HG02678 (cell line): ENCODE measurements around the gene DNAH6.

Experiments used
- ATAC-seq: cut with Tn5 transposase; IDR thresholded peaks from one replicate; pipeline ENCODE4 v1.9.1; 2021; ENCODE audit warnings: mild to moderate bottlenecking, moderate library complexity; ENCODE audit not compliant: unreplicated experiment

Gene DNAH6

GRCh38 chr2:84788498-84788897 lies 272.2 kb downstream of the DNAH6 start:
- no peak for ATAC-seq

DNA sequence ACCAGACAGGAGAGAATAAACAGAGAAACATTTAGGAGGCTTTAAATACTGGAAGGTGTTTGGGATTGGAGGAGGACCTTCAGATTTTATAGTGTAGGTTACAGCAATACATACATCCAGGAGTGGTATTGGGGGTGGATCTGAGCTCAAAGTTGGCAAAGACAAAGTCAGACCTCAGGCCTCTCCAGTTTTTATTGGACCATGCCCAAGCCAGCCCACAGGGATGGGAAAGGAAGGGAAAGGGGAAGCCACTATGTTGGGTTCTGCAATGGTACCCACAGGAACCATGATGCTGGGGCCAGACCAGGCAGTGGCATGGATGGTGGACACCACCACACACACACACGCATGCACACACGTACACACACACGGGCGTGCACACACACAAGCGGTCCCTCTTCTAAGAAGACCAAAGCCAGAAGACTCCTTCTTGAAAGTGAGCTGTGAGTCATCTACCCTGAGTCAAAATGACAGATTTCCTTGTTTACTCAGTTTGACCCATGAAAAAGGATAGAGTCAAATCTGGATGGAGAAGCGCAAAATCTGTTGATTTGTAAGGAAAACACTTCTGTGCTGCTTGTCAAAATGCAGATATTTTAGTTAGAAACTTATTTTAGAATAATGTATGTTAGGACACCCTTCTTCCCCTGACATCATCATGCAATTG lies 276.7 kb downstream of the DNAH6 start:
- no peak for ATAC-seq

GRCh38 chr2:84793641-84794040 lies 277.3 kb downstream of the DNAH6 start:
- no peak for ATAC-seq

DNA sequence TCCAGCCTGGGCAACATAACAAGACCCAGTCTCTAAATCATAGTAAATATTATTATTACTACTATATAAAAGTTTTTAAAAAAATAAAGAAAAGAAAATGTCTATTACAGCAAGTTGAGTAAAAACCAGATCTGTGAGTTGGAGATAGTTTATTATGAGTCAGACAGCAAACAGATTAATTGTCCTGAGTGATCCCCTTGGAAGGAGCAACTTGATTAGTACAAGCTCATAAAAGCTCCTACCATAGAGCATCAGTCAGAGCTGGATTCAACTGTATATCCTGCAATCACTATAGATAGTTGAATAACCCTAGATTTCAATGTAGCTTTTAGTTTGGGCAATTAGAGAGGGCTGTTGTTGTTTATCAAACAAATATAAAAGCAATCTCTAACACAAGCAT lies 280.5 kb downstream of the DNAH6 start:
- ATAC-seq, result no peak

GRCh38 chr2:84797271-84797670 lies 281.0 kb downstream of the DNAH6 start:
- ATAC-seq, result no peak

DNA sequence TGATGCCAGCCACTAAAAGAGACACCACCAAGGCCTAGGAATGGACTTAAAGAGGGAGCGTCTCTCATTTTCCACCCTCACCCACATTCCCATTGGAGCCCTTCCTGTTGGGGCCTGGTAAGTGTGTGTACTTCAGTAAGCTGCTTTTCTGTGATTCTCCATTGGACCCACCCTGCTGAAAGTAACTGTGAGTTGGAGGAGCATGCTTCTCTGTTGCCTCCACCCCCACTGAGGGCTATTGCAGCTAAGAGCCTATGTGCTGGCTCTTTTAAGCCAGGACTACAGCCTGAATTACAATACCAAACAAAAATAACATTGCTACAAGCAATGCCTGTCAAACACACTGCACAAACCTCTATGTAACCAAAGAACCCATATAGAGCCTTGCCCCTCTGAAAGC lies 283.5 kb downstream of the DNAH6 start:
- no peak for ATAC-seq

GRCh38 chr2:84800194-84800805 lies 284.0 kb downstream of the DNAH6 start:
- peak; percentile 81 for ATAC-seq

DNA sequence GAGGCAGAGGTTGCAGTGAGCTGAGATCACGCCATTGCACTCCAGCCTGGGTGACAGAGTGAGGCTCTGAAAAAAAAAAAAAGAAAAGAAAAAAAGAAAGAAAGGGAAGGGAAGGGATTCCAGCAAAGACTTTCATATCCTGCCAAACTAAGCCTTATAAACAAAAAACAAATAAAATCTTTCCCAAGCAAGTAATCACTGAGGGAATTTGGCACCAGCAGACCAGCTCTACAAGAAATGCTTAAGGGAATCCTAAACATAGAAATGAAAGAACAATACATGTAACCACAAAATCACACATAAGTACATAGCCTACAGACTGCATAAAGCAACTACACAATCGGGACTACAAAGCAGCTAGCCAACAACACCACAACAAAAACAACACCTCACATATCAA lies 285.5 kb downstream of the DNAH6 start:
- no peak for ATAC-seq

DNA sequence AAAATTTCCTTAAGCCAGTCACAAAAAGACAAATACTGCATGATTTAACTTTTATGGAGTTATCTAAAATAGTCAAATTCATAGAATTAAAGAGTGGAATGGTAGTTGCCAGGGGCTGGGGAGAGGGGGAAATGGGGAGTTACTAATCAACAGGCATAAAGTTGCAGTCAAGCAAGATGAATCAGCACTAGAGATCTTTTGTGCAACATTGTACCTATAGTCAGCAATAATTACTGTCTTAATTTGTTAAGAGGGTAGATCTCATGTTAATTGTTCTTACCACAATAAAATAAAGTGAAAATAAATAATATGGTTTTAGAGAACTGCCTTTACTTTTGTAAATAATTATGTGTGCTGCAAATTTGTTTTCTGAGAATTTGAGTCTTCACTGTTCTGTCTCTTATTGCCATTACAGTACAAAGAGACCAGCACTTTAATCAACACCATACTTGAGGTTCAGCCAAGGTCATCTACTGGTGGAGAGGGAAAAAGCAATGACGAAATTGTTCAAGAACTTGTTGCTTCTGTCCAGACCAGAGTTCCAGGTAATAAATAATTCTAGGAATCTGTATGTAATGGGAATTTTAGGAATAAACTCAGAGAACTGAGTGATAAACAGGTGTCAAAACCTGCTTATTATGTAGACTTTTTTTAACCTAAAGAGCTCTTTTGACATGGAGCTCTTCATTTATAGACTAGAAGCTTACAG lies 289.1 kb downstream of the DNAH6 start:
- ATAC-seq, result no peak

DNA sequence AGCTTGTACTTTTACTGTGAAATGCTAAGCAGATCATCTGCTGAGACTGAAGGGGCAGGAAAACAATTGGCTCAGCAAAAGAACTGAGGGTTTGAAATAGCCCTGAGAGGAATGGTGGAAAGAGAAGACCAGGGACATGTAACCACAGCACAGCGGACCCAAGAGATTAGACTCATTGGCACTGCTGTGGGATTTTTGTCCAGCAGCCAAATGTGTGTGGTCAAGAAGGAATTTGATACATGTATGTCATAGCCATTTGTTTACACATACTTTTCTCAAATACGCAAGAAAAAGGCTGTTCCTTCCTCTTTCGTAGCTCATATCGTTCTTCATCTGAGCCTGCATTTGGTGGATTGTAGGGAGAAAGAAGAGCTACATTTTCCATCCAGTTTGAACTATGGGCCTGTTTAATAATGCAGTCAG lies 290.8 kb downstream of the DNAH6 start:
- ATAC-seq, result no peak

- ATAC-seq, result no peak
Observed at GRCh38 chr2:84808279-84808678, 292.0 kb downstream of the DNAH6 start.

GRCh38 chr2:84811839-84812431 lies 295.6 kb downstream of the DNAH6 start:
- ATAC-seq, result no peak

- no peak for ATAC-seq
Observed at GRCh38 chr2:84815146-84815545, 298.8 kb downstream of the DNAH6 start.

DNA sequence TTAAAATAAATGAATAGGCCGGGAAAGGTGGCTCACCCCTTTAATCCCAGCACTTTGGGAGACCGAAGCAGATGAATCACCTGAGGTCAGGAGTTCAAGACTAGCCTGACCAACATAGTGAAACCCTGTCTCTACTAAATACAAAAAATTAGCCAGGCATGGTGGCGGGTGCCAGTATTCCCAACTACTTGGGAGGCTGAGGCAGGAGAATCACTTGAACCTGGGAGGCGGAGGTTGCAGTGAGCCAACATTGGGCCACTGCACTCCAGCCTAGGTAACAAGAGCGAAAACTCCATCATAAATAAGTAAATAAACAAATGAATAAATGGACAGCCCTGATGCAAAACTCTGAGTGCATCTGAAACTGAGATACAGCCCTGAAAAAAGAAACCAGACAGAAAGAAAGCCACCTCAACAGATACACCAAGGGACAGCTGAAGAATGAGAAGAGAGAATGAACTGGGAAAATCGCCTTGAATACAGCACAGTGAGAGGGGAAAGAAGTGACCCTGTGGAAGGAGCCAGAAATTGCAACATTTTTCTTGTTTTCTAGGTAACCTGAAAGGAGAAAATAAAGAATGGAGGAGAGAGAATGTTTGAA lies 300.2 kb downstream of the DNAH6 start:
- peak; percentile 75 for ATAC-seq

DNA sequence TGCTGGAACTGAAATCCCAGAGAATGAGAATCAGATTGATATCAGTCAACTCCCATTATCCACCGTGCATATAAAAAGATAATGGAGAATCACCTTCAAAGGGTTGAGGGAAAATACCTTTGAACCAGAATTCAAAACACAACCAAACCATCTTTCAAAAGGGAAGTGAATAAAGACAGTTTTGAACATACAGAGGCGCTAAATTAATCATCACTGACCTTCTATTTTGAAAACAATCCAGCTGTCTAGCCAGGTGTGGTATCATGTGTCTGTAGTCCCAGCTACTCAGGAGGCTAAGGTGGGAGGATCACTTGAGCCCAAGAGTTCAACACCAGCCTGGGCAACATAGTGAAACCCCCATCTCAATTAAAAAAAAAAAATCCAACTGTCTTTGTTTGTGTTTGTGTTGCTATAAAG lies 300.9 kb downstream of the DNAH6 start:
- peak; percentile 88 for ATAC-seq

DNA sequence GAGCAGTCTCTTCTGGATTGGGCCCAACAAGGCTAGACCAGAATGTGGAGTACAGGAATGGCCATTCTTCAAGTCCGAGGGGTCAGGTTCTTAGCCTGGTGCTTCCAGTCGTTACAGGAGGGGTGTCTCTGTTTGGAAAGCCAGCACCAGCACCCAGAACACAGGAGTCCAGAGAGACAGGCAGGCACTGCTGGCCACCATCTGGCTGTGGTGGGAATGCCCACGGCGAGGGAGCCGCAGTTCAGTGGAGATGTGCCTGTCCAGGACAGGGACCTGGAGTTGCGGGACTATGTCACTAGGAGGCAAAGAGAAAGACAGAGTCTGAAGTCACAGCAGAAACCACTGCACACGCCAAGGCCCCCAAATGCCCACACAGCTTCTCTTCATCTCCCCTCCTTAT lies 305.5 kb downstream of the DNAH6 start:
- ATAC-seq, result no peak

DNA sequence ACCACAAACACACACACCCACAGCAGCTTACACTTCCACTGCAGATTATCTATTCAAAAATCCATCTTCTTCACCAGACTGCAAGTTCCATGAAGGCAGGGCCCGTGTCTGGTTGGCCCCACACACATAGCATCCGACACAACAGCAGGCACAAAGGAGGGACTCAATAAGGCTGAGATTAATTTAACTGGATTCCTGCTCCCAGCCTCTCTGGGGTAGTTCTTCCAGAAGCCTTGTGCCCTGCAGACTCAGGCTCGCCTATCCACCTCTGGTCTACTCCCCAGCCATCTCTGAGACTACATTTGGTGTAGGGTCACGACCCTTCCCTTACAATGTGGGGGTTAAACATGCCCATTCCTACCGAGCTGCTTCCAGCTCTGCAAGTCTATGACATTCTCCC lies 306.9 kb downstream of the DNAH6 start:
- no peak for ATAC-seq

- ATAC-seq, result no peak
Observed at GRCh38 chr2:84823788-84824187, 307.5 kb downstream of the DNAH6 start.

- no peak for ATAC-seq
Observed at GRCh38 chr2:84827978-84828575, 311.8 kb downstream of the DNAH6 start.

DNA sequence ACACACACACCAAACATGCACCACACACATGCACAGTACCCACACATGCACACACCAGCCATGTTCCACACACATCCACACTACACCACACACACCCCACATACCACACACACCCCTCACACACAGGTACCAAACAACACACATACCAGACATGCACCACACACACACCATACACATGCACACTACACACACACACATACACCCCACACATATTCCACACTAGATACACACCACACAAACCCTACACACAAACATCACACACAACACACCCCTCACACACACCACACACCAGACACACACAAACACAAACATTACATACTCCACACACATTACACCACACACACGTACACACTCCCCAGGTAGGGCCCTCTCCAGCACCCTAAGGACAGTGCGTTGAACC lies 313.4 kb downstream of the DNAH6 start:
- no peak for ATAC-seq

DNA sequence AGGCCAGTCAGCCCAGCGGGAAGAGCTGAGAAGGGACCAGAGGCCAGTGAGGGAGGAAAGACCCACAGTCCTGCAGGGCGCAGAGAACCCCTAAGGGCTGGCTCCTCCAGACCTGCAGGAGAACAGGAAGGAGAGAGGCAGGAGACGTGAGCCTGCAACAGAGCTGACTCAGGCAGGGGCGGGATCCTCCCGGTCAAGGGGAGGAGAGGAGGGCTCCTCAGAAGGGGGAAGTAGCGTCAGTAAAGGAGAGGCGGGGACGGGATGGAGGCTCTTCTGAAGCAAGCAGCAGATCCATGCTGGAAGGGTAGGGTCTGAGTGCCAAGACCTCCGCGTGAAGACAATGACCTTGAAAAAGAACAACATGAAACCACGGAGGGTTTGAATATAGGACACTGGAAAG lies 313.8 kb downstream of the DNAH6 start:
- ATAC-seq, result no peak
